ENCODE data around the gene OTOP2.
"Not testable (repeated sequence)": the region's sequence is repeated elsewhere in the genome, so short reads cannot be mapped to it uniquely, and the experiment has no call there.

The OTOP2 gene

DNA sequence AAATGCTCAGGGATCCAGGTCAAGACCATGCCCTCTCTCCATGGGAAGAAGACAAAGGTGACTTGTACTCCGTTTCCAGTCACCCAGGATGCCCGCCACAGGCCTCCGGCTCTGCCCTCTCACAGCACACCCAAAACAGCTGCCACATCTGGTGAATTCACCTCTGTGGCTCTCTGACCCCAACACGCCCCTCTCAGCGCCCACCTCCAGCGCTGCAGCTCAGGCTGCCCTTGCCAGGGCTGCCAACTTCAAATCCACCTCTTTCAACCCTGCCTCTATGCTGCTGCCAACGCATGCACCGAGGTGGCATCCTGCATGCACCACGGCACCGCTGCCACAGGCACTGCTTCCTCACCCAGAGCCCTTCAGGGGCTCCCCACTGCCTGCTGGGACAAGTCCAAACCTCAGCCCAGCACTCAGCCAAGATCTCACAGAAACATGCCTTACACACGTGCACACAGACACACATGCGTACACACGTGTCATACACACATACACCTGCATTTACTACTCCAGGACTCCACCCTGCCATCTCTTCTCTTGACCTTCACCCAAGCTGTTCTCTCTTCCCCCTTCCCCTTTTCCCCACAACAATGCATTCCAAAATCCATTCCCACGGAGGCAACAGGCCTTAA is 41.0 kb downstream of the OTOP2 start:
- H3K4me3 ChIP-seq (ENCODE audit: low read depth, low read length) = no peak overlapping the region
- DNase-seq (ENCODE audit: low read depth, low spot score) = no peak
- in situ Hi-C loops (cut with HindIII; ENCODE audit: low sequenced_read_pairs) = no loop called here
- TF ChIP-seq, protein P1, sequence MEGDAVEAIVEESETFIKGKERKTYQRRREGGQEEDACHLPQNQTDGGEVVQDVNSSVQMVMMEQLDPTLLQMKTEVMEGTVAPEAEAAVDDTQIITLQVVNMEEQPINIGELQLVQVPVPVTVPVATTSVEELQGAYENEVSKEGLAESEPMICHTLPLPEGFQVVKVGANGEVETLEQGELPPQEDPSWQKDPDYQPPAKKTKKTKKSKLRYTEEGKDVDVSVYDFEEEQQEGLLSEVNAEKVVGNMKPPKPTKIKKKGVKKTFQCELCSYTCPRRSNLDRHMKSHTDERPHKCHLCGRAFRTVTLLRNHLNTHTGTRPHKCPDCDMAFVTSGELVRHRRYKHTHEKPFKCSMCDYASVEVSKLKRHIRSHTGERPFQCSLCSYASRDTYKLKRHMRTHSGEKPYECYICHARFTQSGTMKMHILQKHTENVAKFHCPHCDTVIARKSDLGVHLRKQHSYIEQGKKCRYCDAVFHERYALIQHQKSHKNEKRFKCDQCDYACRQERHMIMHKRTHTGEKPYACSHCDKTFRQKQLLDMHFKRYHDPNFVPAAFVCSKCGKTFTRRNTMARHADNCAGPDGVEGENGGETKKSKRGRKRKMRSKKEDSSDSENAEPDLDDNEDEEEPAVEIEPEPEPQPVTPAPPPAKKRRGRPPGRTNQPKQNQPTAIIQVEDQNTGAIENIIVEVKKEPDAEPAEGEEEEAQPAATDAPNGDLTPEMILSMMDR (IDR thresholded peaks at IDR 0.05; ENCODE audit: low read depth, low read length) = no peak

DNA sequence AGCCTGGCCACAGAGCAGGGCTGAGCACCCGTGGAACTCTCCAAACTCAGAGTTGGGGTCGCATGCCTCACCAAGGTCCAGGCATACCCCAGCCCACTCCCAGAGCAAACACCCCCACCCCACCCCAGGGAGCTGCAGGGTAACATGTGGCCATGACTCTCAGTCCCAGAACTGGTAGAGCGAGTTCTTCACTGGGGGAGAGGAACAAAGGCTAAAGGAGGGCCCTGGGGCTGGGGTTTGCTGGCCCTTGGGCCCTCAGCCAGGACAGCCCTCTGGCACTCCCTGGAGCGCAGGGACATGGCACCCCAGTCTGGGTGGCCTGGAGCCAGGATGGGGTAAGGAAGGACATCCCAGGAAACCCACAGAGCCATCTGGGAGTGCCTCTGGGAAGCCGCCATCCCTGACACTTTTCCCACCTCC is 44.3 kb downstream of the OTOP2 start:
- TF ChIP-seq, protein P1 (IDR thresholded peaks at IDR 0.05; ENCODE audit: low read depth, low read length) = no peak
- in situ Hi-C loops (cut with HindIII; ENCODE audit: low sequenced_read_pairs) = no loop called here
- DNase-seq (ENCODE audit: low read depth, low spot score) = no peak
- H3K4me3 ChIP-seq (ENCODE audit: low read depth, low read length) = no peak overlapping the region

DNA sequence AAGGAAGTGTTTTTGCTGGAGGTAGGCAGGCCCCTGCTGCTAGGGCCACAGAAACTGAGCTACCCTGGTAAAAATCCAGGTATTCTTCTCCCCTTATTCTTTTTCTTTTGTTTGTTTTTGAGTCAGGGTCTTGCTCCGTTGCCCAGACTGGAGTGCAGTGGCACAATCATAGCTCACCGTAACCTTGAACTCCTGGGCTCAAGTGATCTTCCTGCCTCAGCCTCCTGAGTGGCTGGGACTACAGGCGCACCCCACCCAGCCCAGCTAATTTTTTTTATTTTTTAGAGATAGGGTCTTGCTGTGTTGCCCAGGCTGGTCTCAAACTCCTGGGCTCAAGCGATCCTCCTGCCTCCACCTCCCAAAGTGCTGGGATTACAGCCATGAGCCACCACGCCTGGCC is 45.4 kb downstream of the OTOP2 start:
- DNase-seq (ENCODE audit: low read depth, low spot score); in situ Hi-C loops (cut with HindIII; ENCODE audit: low sequenced_read_pairs); H3K4me3 ChIP-seq (ENCODE audit: low read depth, low read length): not testable (repeated sequence)

DNA sequence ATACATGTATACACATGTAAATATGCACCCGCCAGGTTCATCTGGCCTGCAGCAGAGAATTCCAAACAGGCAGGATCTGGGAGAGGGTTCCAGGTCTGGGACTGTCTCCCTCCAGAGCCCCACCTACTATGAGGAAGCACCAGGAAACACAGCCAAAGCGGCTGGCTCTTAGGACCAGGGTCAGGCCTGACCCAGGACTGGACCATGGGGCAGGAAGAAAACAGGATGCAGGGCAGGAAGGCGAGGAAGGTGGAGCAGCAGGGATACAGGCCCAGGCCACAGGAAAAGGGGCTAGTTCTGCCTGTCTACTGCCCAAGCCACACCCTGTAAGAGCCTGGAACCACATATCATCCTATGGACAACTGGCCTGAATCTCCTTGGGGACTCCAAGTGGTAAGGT is 46.3 kb downstream of the OTOP2 start:
- no peak overlapping the region for H3K4me3 ChIP-seq (ENCODE audit: low read depth, low read length)
- TF ChIP-seq, protein P1 (IDR thresholded peaks at IDR 0.05; ENCODE audit: low read depth, low read length) = no peak
- in situ Hi-C loops (cut with HindIII; ENCODE audit: low sequenced_read_pairs) = no loop called here
- DNase-seq (ENCODE audit: low read depth, low spot score) = no peak

DNA sequence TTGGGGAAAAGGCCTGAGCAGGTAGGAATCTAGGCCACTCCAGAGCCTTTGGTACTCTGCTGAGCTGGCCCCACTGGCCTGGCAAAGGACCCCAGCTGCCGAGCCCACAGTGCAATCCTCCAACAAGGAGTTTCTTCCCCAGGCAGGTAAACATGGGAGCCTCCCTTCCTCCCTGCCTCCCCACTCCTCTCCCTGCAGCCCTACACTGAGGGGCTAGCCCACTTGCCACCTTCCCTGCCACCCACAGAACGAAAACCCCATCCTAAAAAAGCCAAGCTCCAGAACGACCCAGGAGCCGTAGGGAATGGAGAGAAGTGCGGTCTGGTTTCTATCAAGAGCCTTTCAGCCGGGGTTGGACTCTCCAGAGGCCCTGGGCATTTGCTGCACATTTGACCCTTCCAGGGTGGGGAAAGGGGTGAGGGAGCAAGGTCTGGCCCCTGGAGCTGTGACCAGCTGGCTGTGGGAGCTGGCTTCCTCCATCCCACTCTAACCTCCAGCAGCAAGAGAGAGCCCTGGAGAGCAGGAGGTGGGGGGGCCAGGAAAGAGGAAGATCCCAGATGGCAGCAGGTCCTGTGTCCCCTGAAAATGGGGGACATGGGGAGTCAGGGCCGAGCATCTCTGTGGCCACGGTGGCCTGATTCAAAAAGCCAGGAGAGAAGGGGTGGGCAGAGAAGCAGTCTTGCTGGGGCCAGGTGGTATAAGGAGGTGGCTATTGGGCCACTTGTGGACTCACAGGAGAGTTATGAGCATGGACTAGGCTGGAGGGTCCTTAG is 47.2 kb downstream of the OTOP2 start:
- DNase-seq (ENCODE audit: low read depth, low spot score) = no peak
- in situ Hi-C loops (cut with HindIII; ENCODE audit: low sequenced_read_pairs) = no loop called here
- no peak overlapping the region for H3K4me3 ChIP-seq (ENCODE audit: low read depth, low read length)
- TF ChIP-seq, protein P1 (IDR thresholded peaks at IDR 0.05; ENCODE audit: low read depth, low read length) = no peak

DNA sequence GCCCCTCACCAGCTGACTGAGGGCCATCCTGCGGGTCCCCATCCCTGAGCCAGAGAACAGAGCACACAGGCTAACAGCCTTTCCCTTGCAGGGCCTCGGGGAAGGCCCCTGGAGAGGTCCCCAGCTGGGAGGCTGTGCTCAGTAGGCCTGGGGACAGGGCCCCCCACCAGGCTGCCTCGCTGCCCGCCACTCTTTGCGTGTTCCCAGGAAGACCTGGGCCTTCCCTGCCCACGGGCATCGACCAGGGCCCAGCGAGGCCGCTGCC is 47.7 kb downstream of the OTOP2 start:
- DNase-seq (ENCODE audit: low read depth, low spot score) = no peak
- TF ChIP-seq, protein P1 (IDR thresholded peaks at IDR 0.05; ENCODE audit: low read depth, low read length) = no peak
- H3K4me3 ChIP-seq (ENCODE audit: low read depth, low read length) = no peak overlapping the region
- in situ Hi-C loops (cut with HindIII; ENCODE audit: low sequenced_read_pairs) = no loop called here

DNA sequence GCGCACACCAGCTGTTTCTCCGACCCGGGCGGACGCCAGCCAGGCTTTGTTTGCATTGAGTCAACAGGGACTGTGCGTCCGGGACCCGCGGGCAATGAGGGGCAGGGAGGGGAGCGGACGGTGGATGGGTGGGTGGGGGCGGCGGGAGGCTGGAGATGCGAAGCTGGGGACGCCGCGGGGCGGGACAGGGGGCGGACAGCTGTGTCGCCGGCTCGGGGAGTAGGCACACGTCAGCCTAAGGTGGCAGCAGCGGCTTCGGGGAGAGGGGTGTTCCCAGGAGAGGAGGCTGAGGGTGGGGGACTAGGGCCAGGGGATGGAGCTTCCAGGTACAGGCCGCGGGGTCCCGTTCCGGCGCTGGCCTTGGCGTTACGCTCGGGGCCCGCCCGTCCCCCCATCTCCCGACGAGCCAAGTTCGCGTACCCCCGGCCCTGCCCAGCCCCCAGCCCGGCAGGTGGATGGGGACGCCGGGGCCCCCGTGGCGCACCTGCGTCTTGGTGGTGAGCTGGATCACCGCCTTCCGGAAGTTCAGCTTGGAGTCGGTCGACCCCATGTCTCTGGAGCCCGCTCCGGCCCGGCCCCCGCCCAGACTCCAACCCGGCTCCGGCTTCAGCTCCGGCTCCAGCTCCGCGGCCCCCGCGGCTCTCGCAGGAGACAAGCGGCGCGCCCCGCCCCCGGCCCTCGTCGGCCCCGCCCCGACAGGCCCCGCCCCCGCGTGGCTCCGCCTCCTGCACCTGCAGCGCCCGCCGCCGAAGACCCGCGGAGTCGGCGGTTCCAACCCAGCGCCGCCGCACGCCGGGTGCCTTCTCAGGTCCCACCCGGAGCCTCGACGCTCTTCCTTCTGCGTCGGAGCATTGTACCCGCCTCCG is 48.3 kb downstream of the OTOP2 start, which contains the start of gene HID1:
HID1 (minus strand) TSS at position 653 of the 866 bp plus-strand sequence; CDS start at position 550, 103 bp downstream.
- TF ChIP-seq, protein P1 (IDR thresholded peaks at IDR 0.05; ENCODE audit: low read depth, low read length) = no peak
- DNase-seq (ENCODE audit: low read depth, low spot score) = no peak
- H3K4me3 ChIP-seq (ENCODE audit: low read depth, low read length) = peak within 1 kb of the TSS; percentile 37
- in situ Hi-C loops (cut with HindIII; ENCODE audit: low sequenced_read_pairs) = no loop called here

Measured in astrocyte of the spinal cord (primary cell).